ENCODE measurements around the gene UBAC2.

Gene UBAC2

GRCh38 chr13:99367663-99368448 lies 167.2 kb downstream of the UBAC2 start:
- TF ChIP-seq, protein P1, sequence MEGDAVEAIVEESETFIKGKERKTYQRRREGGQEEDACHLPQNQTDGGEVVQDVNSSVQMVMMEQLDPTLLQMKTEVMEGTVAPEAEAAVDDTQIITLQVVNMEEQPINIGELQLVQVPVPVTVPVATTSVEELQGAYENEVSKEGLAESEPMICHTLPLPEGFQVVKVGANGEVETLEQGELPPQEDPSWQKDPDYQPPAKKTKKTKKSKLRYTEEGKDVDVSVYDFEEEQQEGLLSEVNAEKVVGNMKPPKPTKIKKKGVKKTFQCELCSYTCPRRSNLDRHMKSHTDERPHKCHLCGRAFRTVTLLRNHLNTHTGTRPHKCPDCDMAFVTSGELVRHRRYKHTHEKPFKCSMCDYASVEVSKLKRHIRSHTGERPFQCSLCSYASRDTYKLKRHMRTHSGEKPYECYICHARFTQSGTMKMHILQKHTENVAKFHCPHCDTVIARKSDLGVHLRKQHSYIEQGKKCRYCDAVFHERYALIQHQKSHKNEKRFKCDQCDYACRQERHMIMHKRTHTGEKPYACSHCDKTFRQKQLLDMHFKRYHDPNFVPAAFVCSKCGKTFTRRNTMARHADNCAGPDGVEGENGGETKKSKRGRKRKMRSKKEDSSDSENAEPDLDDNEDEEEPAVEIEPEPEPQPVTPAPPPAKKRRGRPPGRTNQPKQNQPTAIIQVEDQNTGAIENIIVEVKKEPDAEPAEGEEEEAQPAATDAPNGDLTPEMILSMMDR (IDR thresholded peaks at IDR 0.05; ENCODE audit: low read depth, low read length), result no peak
- H3K4me3 ChIP-seq (ENCODE audit: low read depth, low read length), result no peak overlapping the region
- H3K36me3 ChIP-seq, result peaks cover 4% of the 10 kb centered on the region; the same call in 1 of the 2 replicates
- DNase-seq, result no peak
- H3K4me1 ChIP-seq, result no peaks in the 10 kb centered on the region
- no peaks in the 10 kb centered on the region for H3K9me3 ChIP-seq
- H3K27me3 ChIP-seq, result no peaks in the 10 kb centered on the region

GRCh38 chr13:99370481-99371275 lies 170.0 kb downstream of the UBAC2 start:
- H3K4me1 ChIP-seq, result no peaks in the 10 kb centered on the region
- no peak for DNase-seq
- H3K4me3 ChIP-seq (ENCODE audit: low read depth, low read length), result no peak overlapping the region
- no peaks in the 10 kb centered on the region for H3K9me3 ChIP-seq
- H3K27me3 ChIP-seq, result no peaks in the 10 kb centered on the region
- TF ChIP-seq, protein P1 (IDR thresholded peaks at IDR 0.05; ENCODE audit: low read depth, low read length), result no peak
- H3K36me3 ChIP-seq, result peaks cover 4% of the 10 kb centered on the region; the same call in 1 of the 2 replicates

GRCh38 chr13:99371956-99372355 lies 171.3 kb downstream of the UBAC2 start:
- peaks cover 4% of the 10 kb centered on the region; the same call in 1 of the 2 replicates for H3K36me3 ChIP-seq
- TF ChIP-seq, protein P1 (IDR thresholded peaks at IDR 0.05; ENCODE audit: low read depth, low read length), result no peak
- no peak overlapping the region for H3K4me3 ChIP-seq (ENCODE audit: low read depth, low read length)
- no peaks in the 10 kb centered on the region for H3K9me3 ChIP-seq
- H3K27me3 ChIP-seq, result no peaks in the 10 kb centered on the region
- no peak for DNase-seq
- H3K4me1 ChIP-seq, result no peaks in the 10 kb centered on the region

DNA sequence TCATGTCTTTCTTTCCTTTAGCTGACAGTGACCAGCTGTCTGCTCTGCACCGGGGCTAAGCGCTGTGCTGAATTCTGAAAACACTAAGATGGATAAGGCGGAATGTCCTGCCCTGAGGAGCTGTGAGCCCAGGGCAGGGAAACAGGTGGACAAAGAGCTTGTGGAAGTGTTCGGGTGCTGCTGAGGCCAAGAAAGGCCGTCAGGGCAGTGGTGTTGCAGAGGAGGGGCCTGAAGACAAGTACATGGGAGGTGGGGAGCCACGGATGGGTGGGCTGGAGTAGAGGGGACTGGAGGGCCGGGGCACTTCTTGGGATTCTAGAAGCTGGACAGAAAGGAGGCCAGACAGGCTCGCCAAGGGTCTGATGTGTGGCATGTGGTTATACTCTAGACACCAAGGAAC lies 172.8 kb downstream of the UBAC2 start:
- Histone ChIP-seq H3K27me3 (no peaks in the 10 kb centered on the region), H3K4me1 (no peaks in the 10 kb centered on the region), H3K4me3 (ENCODE audit: low read depth, low read length) (no peak overlapping the region), H3K9me3 (no peaks in the 10 kb centered on the region), H3K36me3 (no peaks in the 10 kb centered on the region)
- TF ChIP-seq, protein P1 (IDR thresholded peaks at IDR 0.05; ENCODE audit: low read depth, low read length), result no peak
- no peak for DNase-seq

- H3K36me3 ChIP-seq, result no peaks in the 10 kb centered on the region
- H3K4me1 ChIP-seq, result no peaks in the 10 kb centered on the region
- TF ChIP-seq, protein P1 (IDR thresholded peaks at IDR 0.05; ENCODE audit: low read depth, low read length), result no peak
Observed at GRCh38 chr13:99374169-99374991, 173.7 kb downstream of the UBAC2 start.

More at GRCh38 chr13:99374169-99374991, 173.7 kb downstream of the UBAC2 start:
- no peak for DNase-seq
- Histone ChIP-seq H3K4me3 (ENCODE audit: low read depth, low read length) (no peak overlapping the region), H3K27me3 (no peaks in the 10 kb centered on the region), H3K9me3 (no peaks in the 10 kb centered on the region)
